HEK293 (cell line): Measurements from ENCODE around the gene NT5M.
A peak's percentile ranks its signal among the peaks of the same experiment; 100 is the strongest.

ENCODE experiments used
- GLIS2 ChIP-seq: fragments of 450-650 bp; formaldehyde crosslinking; IDR thresholded peaks from 2 replicates; pipeline ENCODE4 v1.5.1; 2016; ENCODE audit warnings: missing biosample characterization, missing genetic modification characterization
- IKZF3 ChIP-seq: fragments of 450-650 bp; IDR thresholded peaks from 2 replicates; pipeline ENCODE4 v1.5.0; 2018; ENCODE audit warnings: missing biosample characterization, mild to moderate bottlenecking, missing genetic modification characterization, moderate library complexity
- KLF16 ChIP-seq: fragments of 450-650 bp; formaldehyde crosslinking; IDR thresholded peaks from 2 replicates; pipeline ENCODE4 v1.5.1; 2017; ENCODE audit warnings: missing biosample characterization, missing genetic modification characterization
- KLF8 ChIP-seq: fragments of 450-650 bp; formaldehyde crosslinking; IDR thresholded peaks from 2 replicates; pipeline ENCODE4 v1.5.1; 2016; ENCODE audit warnings: missing biosample characterization, missing genetic modification characterization
- MEIS1 ChIP-seq: sonication (generic); formaldehyde crosslinking; IDR thresholded peaks from 2 replicates; pipeline ENCODE4 v1.8.1; 2022; ENCODE audit warnings: missing genetic modification reagents, mild to moderate bottlenecking, borderline replicate concordance
- PATZ1 ChIP-seq: fragments of 450-650 bp; formaldehyde crosslinking; IDR thresholded peaks from 2 replicates; pipeline ENCODE4 v1.5.1; 2016; ENCODE audit warnings: missing biosample characterization, missing genetic modification characterization
- PRDM2 ChIP-seq: fragments of 450-650 bp; formaldehyde crosslinking; IDR thresholded peaks from 2 replicates; pipeline ENCODE4 v1.5.1; 2016; ENCODE audit warnings: missing biosample characterization, missing genetic modification characterization, borderline replicate concordance
- PRDM6 ChIP-seq: fragments of 450-650 bp; formaldehyde crosslinking; IDR thresholded peaks from 2 replicates; pipeline ENCODE4 v1.5.1; 2017; ENCODE audit warnings: missing biosample characterization, missing genetic modification characterization
- SP3 ChIP-seq: fragments of 450-650 bp; formaldehyde crosslinking; IDR thresholded peaks from 2 replicates; pipeline ENCODE4 v1.5.1; 2016; ENCODE audit warnings: missing biosample characterization, missing genetic modification characterization
- ZFP3 ChIP-seq: fragments of 450-650 bp; formaldehyde crosslinking; IDR thresholded peaks from 2 replicates; pipeline ENCODE4 v1.5.1; 2016; ENCODE audit warnings: low read depth, missing biosample characterization, missing genetic modification characterization
- ZFP69B ChIP-seq: fragments of 450-650 bp; formaldehyde crosslinking; IDR thresholded peaks from 2 replicates; pipeline ENCODE4 v1.5.1; 2016; ENCODE audit warnings: missing biosample characterization, missing genetic modification characterization
- ZNF114 ChIP-seq: fragments of 450-650 bp; formaldehyde crosslinking; IDR thresholded peaks from 2 replicates; pipeline ENCODE4 v1.5.0; 2017; ENCODE audit warnings: missing biosample characterization, missing genetic modification characterization
- ZNF138 ChIP-seq: fragments of 450-650 bp; formaldehyde crosslinking; IDR thresholded peaks from 2 replicates; pipeline ENCODE4 v1.5.1; 2016; ENCODE audit warnings: missing biosample characterization, missing genetic modification characterization, borderline replicate concordance
- ZNF146 ChIP-seq: fragments of 450-650 bp; formaldehyde crosslinking; IDR thresholded peaks from 2 replicates; pipeline ENCODE4 v1.5.1; 2016; ENCODE audit warnings: missing biosample characterization, missing genetic modification characterization
- ZNF169 ChIP-seq: fragments of 450-650 bp; formaldehyde crosslinking; IDR thresholded peaks from 2 replicates; pipeline ENCODE4 v1.5.1; 2016; ENCODE audit warnings: missing biosample characterization, missing genetic modification characterization
- ZNF174 ChIP-seq: fragments of 450-650 bp; formaldehyde crosslinking; IDR thresholded peaks from 2 replicates; pipeline ENCODE4 v1.5.0; 2017; ENCODE audit warnings: missing biosample characterization, mild to moderate bottlenecking, missing genetic modification characterization
- ZNF214 ChIP-seq: fragments of 450-650 bp; formaldehyde crosslinking; IDR thresholded peaks from 2 replicates; pipeline ENCODE4 v1.5.1; 2017; ENCODE audit warnings: missing biosample characterization, mild to moderate bottlenecking, missing genetic modification characterization, borderline replicate concordance
- ZNF23 ChIP-seq: fragments of 450-650 bp; formaldehyde crosslinking; IDR thresholded peaks from 2 replicates; pipeline ENCODE4 v1.5.1; 2016; ENCODE audit warnings: missing biosample characterization, missing genetic modification characterization, borderline replicate concordance
- ZNF266 ChIP-seq: fragments of 450-650 bp; formaldehyde crosslinking; IDR thresholded peaks from 2 replicates; pipeline ENCODE4 v1.5.1; 2016; ENCODE audit warnings: missing biosample characterization, missing genetic modification characterization, low read depth
- ZNF335 ChIP-seq: fragments of 450-650 bp; formaldehyde crosslinking; conservative IDR thresholded peaks from 2 replicates; pipeline ENCODE4 v1.5.1; 2016; ENCODE audit warnings: missing biosample characterization, missing genetic modification characterization
- ZNF394 ChIP-seq: fragments of 450-650 bp; formaldehyde crosslinking; IDR thresholded peaks from 2 replicates; pipeline ENCODE4 v1.5.1; 2016; ENCODE audit warnings: missing biosample characterization, missing genetic modification characterization, mild to moderate bottlenecking, moderate library complexity, borderline replicate concordance
- ZNF423 ChIP-seq: fragments of 450-650 bp; formaldehyde crosslinking; IDR thresholded peaks from 2 replicates; pipeline ENCODE4 v1.5.1; 2016; ENCODE audit warnings: missing biosample characterization, missing genetic modification characterization
- ZNF501 ChIP-seq: fragments of 450-650 bp; formaldehyde crosslinking; IDR thresholded peaks from 2 replicates; pipeline ENCODE4 v1.5.1; 2016; ENCODE audit warnings: missing biosample characterization, missing genetic modification characterization
- ZNF521 ChIP-seq: fragments of 450-650 bp; formaldehyde crosslinking; IDR thresholded peaks from 2 replicates; pipeline ENCODE4 v1.5.1; 2017; ENCODE audit warnings: missing biosample characterization, mild to moderate bottlenecking, missing genetic modification characterization
- ZNF585B ChIP-seq: fragments of 450-650 bp; formaldehyde crosslinking; IDR thresholded peaks from 2 replicates; pipeline ENCODE4 v1.5.1; 2016; ENCODE audit warnings: missing biosample characterization, missing genetic modification characterization
- ZNF626 ChIP-seq: fragments of 450-650 bp; sonication (Bioruptor Pico); formaldehyde crosslinking; IDR thresholded peaks from 2 replicates; pipeline ENCODE4 v1.5.1; 2018; ENCODE audit warnings: missing biosample characterization, missing genetic modification characterization, inconsistent platforms
- ZNF664 ChIP-seq: fragments of 450-650 bp; formaldehyde crosslinking; IDR thresholded peaks from 2 replicates; pipeline ENCODE4 v1.5.1; 2016; ENCODE audit warnings: missing biosample characterization, missing genetic modification characterization
- ZNF670 ChIP-seq: fragments of 450-650 bp; formaldehyde crosslinking; IDR thresholded peaks from 2 replicates; pipeline ENCODE4 v1.5.1; 2016; ENCODE audit warnings: missing biosample characterization, missing genetic modification characterization, low read depth
- ZNF776 ChIP-seq: fragments of 450-650 bp; formaldehyde crosslinking; IDR thresholded peaks from 2 replicates; pipeline ENCODE4 v1.5.0; 2017; ENCODE audit warnings: missing biosample characterization, missing genetic modification characterization, borderline replicate concordance
- ZNF777 ChIP-seq: fragments of 450-650 bp; formaldehyde crosslinking; IDR thresholded peaks from 2 replicates; pipeline ENCODE4 v1.5.1; 2017; ENCODE audit warnings: missing biosample characterization, missing genetic modification characterization, borderline replicate concordance
- ZNF785 ChIP-seq: fragments of 450-650 bp; formaldehyde crosslinking; IDR thresholded peaks from 2 replicates; pipeline ENCODE4 v1.5.1; 2016; ENCODE audit warnings: missing biosample characterization, missing genetic modification characterization
- ZNF830 ChIP-seq: fragments of 450-650 bp; IDR thresholded peaks from 2 replicates; pipeline ENCODE4 v1.5.0; 2018; ENCODE audit warnings: missing biosample characterization, missing genetic modification characterization, low read depth, mild to moderate bottlenecking, moderate library complexity

NT5M gene

GRCh38 chr17:17303010-17303846 lies at the start of gene NT5M (continued):
- TF ChIP-seq ZNF394 (tag by site-specific recombination) = 0 out of 2 replicates have a peak, but pooled peaks have one; percentile 21
- TF ChIP-seq ZNF335 (tag by site-specific recombination) = peak; percentile 84
- no peak for TF ChIP-seq ZNF776
- no peak for TF ChIP-seq ZNF174 (tag by site-specific recombination)
- no peak for TF ChIP-seq ZNF114 (tag by site-specific recombination)
- TF ChIP-seq ZNF23 (tag by site-specific recombination) = no peak
- TF ChIP-seq ZNF664 (tag by site-specific recombination) = no peak
- TF ChIP-seq ZNF146 = no peak
- TF ChIP-seq PRDM6 = no peak
- TF ChIP-seq PRDM2 = no peak
- no peak for TF ChIP-seq ZNF214 (tag by site-specific recombination)
- no peak for TF ChIP-seq ZNF626 (tag by site-specific recombination)
- TF ChIP-seq KLF8 = peak; percentile 75; the same call in 1 of the 2 replicates
- TF ChIP-seq GLIS2 = no peak
- no peak for TF ChIP-seq ZNF266 (tag by site-specific recombination)
- TF ChIP-seq ZNF423 = no peak
- TF ChIP-seq ZNF501 (tag by site-specific recombination) = no peak
- TF ChIP-seq ZNF169 (tag by site-specific recombination) = no peak
- no peak for TF ChIP-seq MEIS1 (CRISPR knock-in tag)
- no peak for TF ChIP-seq ZNF670 (tag by site-specific recombination)
- TF ChIP-seq KLF16 (tag by site-specific recombination) = 0 out of 2 replicates have a peak, but pooled peaks have one; percentile 14
- TF ChIP-seq IKZF3 (tag by site-specific recombination) = no peak
- no peak; the same call in 1 of the 2 replicates for TF ChIP-seq PATZ1 (tag by site-specific recombination)
- TF ChIP-seq ZNF830 (tag by site-specific recombination) = no peak
- TF ChIP-seq SP3 = no peak; the same call in 1 of the 2 replicates
- TF ChIP-seq ZNF138 (tag by site-specific recombination) = no peak
- no peak for TF ChIP-seq ZNF521
- TF ChIP-seq ZNF785 (tag by site-specific recombination) = no peak
- TF ChIP-seq ZFP69B (tag by site-specific recombination) = no peak
- no peak for TF ChIP-seq ZNF777
- TF ChIP-seq ZNF585B (tag by site-specific recombination) = no peak
- TF ChIP-seq ZFP3 (tag by site-specific recombination) = no peak
